SHP77 (cell line): ENCODE measurements around the gene LILRA5.
"Not testable (repeated sequence)": the region's sequence is repeated elsewhere in the genome, so short reads cannot be mapped to it uniquely, and the experiment has no call there.

Source experiments
- DNase-seq, 2 experiments: peaks; one replicate each; lab custom pipeline; 2025; lab: John Stamatoyannopoulos, UW

Gene LILRA5

DNA sequence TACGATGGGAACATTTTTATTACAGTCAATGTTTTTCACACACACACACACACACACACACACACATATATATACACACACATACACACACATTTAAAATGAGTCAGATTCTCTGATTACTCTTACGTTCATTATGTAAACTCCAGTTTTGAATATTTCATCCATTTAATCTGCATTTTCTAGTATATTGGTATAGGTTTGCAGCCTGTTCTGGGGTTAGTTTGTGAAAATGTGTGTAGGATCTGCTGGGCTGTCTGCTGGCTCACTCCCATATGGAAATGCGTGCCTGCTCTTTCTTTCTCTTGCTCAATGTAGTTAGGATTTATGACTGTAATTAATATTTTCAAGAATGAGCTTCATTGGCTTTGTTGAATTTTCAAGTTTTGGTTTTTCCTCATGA is 39.1 kb downstream of the LILRA5 start:
- DNase-seq: no peak

DNA sequence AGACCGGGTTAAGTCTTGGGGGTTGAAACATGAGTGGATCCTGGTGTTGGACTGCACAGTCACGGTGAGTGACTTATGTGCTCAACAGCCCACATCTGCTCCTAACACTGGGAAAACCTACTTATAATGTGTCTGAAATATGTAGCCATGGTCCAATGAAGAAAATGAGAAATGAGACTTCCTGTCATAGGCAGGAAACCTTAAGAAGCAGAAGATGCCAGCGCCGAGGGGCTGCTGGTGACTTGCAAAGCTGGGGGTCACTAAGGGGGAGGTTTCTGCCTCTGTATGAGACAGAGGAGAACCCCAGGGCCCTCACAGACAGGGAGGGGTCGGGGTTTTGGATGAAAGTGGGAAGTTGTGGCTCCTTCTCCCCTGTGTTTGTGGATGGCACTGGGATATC is 40.8 kb downstream of the LILRA5 start:
- not testable (repeated sequence) for DNase-seq

DNA sequence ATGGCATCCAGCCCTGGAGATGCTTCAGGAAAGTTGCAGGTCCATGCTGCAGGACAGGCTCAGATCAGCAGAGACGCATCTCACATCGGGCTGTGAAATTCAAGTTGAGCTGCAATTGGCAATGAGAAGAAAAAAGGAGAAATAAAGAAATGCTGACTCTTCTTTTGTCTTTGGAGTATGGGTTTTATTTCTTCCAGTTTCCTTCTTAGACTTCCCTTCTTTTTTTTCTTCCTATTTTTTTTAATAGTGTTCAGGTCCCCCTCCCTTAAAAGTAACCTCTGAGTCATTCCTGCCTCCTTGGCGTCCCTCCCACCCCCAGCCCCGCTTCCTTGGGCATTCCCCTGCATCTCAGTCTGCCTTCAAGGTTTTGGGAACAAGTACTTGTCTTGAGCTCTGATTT is 41.4 kb downstream of the LILRA5 start:
- DNase-seq: not testable (repeated sequence)

DNA sequence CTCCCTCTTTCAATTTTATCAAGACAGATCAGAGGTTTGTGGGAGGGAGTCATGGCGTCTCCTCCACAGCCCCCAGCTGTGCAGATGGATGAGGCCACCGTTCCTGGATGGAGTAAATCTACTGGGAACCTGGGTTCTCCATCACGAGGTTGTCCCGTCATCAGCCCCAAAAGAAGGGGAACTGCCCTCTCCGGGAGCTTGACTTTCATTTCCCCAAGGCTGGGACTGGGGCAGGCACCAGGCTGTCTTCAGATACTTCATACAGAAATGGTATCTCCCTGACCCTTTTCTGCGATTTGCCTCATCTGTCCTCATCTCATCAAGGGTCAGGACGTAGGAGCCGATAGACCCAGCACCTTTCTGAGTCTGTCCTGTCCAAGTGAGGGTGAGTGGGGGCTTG is 41.9 kb downstream of the LILRA5 start:
- DNase-seq: no peak

DNA sequence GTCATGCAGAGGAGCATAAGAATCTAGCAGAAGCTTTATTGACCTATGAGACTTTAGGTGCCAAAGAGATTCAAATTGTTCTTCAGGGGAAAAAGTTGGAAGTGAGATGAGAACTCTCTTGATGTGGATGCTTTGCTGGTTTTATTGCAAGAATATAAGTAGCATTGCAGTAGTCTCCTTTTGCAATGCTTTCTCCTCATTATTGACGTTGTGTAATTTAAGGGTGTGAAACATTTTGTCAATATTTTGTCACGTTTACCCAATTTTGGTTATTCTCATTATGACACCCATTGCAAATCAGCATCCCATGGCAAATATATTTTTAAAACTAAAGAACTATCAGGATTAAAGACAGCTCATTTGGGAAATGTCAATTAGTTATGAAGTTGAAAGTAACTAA is 44.0 kb downstream of the LILRA5 start:
- no peak for DNase-seq

DNA sequence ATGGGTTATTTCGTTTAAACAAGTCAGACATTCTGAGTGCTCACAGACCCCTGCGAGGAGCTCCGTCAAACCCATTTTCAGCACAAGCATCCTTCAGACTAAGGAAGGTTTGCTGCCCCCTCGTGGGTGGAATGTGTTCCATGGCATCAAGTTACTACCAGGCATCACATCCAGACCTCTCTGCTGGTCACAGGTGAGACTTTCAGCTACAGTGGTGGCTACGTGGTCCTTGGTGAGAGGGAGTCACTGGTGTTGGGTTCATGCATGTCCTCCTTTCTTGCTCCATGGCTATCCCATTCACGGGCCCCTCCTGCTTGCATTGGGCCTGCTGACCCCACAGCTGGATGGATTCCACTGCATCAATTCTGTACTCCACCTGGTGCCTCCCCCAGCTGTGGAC is 46.8 kb downstream of the LILRA5 start:
- DNase-seq: peak; percentile 38 to 65

DNA sequence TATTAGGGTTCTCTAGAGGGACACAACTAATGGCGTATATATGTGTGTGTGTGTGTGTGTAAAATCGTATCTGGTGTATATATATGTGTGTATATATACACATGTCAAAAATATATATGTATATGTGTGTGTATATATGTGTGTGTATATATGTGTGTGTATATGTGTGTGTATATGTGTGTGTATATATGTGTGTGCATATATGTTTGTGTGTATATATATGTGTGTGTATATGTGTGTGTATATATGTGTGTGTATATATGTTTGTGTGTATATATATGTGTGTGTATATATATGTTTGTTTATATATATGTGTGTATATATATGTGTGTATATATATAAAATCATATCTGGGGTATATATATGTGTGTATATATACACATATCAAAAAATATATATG is 50.5 kb downstream of the LILRA5 start:
- DNase-seq: no peak

DNA sequence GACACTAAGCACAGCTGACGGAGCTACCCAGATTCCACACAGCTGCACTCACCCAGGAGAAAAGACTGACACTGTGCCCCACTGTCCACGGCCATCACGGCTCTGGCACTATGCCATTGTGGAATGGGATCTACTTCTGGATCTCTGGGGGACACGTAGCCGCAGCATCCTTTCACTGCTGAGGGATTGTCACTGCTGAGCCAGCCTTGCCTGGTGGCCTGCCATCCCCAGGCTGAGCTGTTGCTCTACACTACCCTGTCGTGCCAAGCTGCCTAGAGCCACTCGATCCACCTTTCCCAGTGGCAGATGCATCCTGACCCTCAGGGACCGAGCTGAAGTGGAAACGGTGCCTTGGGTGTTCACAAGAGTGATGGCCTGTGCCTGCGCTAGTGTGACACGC is 50.9 kb downstream of the LILRA5 start:
- no peak for DNase-seq

DNA sequence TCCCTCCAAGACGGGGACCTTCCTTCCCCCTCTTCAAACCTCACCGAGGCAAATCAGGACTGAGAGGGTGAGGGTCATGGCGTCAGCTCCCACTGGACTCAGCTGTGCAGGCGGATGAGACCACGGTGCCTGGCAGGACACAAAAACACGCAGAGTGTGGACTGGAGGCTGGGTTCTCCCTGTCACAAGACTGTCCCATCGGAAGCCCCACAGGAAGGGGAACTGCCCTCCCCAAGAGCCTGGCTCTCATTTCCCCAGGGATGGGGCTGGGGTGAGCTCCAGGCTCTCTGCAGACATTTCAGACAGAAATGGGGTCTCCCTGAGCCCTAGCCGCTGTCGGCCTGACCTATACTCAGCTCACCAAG is 55.9 kb downstream of the LILRA5 start, which contains the start of gene LILRB5:
TSS of gene LILRB5 (minus strand) at position 158 of the 365 bp plus-strand sequence. CDS start at position 78, 80 bp downstream.
- no peak for DNase-seq
